ENCODE data around the gene DHX8.

Gene DHX8

GRCh38 chr17:43548689-43549379 is 65.1 kb downstream of the DHX8 start:
- DNase-seq (ENCODE audit: low read depth), result no peak

GRCh38 chr17:43549496-43549895 is 65.7 kb downstream of the DHX8 start:
- DNase-seq (ENCODE audit: low read depth), result no peak

DNA sequence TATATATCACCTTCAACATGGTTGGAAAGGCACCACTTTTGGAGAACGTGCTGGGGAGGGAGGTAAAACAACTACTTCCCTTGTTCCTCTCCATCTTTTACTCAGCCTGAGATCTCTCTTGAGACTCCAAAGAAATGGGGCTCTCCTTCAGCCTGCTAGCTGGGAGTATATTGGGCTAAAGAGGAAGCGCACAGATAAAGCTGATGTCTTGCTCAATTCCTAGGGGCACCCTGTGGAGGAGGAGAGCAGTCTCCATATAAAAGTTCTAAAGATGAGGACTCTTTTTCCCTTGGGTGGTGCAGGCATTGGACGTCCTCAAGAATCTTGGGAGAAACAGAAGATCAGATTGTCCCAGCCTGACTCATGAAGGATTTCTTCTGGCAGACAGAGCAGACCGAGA is 67.0 kb downstream of the DHX8 start:
- DNase-seq (ENCODE audit: low read depth), result no peak

GRCh38 chr17:43552229-43552837 is 68.6 kb downstream of the DHX8 start:
- no peak for DNase-seq (ENCODE audit: low read depth)

GRCh38 chr17:43553573-43553972 is 69.8 kb downstream of the DHX8 start:
- DNase-seq (ENCODE audit: low read depth), result no peak

- DNase-seq (ENCODE audit: low read depth), result no peak
Measured at GRCh38 chr17:43554857-43555256, 71.1 kb downstream of the DHX8 start.

- DNase-seq (ENCODE audit: low read depth), result no peak
Measured at GRCh38 chr17:43556292-43556691, 72.5 kb downstream of the DHX8 start.

- DNase-seq (ENCODE audit: low read depth), result no peak
Measured at GRCh38 chr17:43558805-43559160, 75.0 kb downstream of the DHX8 start.

- DNase-seq (ENCODE audit: low read depth), result no peak
Measured at GRCh38 chr17:43559161-43559816, 75.5 kb downstream of the DHX8 start.

GRCh38 chr17:43560461-43561427 is 77.0 kb downstream of the DHX8 start:
- no peak for DNase-seq (ENCODE audit: low read depth)

GRCh38 chr17:43562679-43563599 is 79.2 kb downstream of the DHX8 start:
- no peak for DNase-seq (ENCODE audit: low read depth)

GRCh38 chr17:43563600-43564594 is 80.1 kb downstream of the DHX8 start:
- DNase-seq (ENCODE audit: low read depth), result no peak

DNA sequence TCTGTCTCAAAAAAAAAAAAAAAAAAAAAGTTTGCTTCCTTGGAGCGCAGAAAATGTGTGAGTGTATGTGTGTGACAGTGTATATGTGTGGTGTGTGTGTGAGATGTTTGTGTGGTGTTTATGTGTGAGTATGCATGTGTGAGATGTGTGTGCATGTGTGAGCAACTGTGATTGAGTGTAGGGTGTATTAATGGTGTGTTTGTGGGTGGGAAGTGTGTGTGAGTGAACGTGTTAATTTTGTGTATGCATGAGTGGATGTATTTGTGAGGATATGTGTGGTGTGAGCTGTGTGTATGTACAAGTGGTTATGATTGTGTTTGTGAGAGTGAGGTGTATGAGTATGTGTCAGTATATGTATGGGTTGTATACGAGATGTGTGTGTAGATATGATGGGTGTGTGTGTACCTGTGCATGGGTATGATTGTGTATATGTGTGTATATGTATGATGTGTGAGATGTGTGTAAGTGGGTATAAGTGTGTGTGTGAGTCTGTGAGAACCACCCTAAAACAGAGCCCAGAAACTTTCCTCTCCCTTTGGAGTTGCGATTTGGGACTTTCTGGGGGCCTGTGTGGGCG is 84.8 kb downstream of the DHX8 start:
- no peak for DNase-seq (ENCODE audit: low read depth)

- DNase-seq (ENCODE audit: low read depth), result no peak
Measured at GRCh38 chr17:43570518-43570928, 86.7 kb downstream of the DHX8 start.

DNA sequence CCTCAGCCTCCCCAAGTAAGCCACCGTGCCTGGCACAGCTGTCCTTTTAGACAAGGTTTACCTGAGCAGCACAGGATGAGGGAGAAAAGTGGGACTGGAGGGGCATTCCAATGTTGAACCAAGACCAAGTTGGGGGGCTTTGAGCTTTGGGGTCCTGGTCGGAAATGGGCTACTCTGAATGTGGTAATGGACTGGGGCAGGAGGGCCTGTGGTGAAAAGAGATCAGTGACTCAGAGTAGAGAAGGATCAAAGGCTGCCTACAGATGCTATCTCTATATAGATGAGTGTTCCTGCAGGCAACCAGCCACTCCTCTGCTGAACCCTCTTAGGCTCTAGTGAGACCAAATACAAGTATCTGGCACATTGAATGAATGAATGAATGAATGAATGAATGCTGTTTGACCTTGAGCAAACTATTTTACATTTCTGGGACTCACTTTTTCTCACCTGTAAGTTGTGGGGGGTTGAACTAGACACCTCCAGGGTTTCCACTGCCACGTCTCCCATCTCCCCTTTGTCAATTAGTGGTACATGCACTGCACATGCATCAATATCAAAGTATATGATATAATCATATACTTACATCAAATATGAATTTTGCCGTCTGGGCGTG is 88.7 kb downstream of the DHX8 start:
- DNase-seq (ENCODE audit: low read depth), result no peak

DNA sequence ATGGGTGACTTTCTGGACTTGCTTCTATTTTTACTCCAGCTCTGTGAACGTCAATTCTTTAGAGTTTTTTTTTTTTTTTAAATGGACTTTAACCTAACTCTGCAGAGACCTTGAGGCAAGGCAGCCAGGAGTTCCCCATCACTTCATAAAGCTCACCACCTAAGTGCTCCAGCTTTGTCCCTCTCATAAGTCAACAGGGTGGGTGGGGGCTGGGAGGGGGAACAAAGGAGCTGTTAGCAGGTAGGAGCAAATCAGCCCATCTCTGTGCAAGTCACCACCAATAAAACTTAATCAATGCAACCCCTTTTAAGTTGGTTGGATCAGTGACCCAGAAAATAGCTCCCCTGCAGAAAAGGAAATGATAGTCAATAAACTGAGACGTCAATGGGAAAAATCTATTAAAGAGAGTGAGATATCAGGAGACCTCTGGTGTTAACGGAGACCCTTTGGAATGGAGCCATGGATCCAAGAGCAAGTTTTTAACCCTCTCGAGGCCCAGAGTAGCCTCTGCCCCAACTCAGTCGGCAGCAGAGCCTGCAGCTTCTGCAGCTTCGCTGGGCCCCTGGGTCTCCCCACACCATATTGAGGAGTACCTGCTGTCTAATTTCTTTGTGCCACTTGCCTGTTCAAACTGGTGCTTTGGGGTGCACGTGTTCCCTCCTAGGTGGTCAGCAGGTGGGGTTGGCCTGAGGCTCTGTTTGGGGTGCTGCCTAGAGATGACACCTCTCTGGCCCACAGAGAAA is 90.0 kb downstream of the DHX8 start:
- no peak for DNase-seq (ENCODE audit: low read depth)

GRCh38 chr17:43574348-43574747 is 90.6 kb downstream of the DHX8 start:
- DNase-seq (ENCODE audit: low read depth), result no peak

- no peak for DNase-seq (ENCODE audit: low read depth)
Measured at GRCh38 chr17:43574896-43575525, 91.2 kb downstream of the DHX8 start.

All from HS-27A (cell line).